GM19099 (cell line): ENCODE data around the gene PIGV.
A peak's percentile ranks its signal among the peaks of the same experiment; 100 is the strongest.

Source experiments
- POLR2A ChIP-seq: IDR thresholded peaks from 3 replicates; pipeline ENCODE4 v1.6.1; 2011; ENCODE audit warnings: low read depth; ENCODE audit not compliant: insufficient read length; ENCODE audit errors: extremely low read depth

Gene PIGV

GRCh38 chr1:26759531-26759930 lies 28.2 kb upstream of the PIGV start:
- no peak for TF ChIP-seq POLR2A

DNA sequence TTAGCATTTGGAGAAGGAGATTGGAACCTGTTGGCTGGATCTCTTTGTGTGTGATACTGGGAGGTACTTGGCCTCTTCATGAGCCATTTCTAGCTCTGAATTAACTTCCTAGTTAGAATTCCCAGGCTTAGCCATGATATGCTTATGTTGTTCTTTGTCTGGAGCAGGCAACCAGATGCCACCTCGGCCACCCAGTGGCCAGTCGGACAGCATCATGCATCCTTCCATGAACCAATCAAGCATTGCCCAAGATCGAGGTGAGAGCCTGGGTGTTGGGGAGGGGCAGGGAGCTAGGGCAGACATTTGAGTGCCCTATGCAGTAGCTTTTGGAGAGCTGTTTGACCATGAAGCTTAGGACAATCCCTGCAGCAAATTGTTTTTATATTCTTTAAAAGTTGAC lies 26.5 kb upstream of the PIGV start:
- TF ChIP-seq POLR2A: no peak

GRCh38 chr1:26767714-26768113 lies 20.0 kb upstream of the PIGV start:
- TF ChIP-seq POLR2A: no peak

GRCh38 chr1:26768755-26769154 lies 19.0 kb upstream of the PIGV start:
- no peak for TF ChIP-seq POLR2A

DNA sequence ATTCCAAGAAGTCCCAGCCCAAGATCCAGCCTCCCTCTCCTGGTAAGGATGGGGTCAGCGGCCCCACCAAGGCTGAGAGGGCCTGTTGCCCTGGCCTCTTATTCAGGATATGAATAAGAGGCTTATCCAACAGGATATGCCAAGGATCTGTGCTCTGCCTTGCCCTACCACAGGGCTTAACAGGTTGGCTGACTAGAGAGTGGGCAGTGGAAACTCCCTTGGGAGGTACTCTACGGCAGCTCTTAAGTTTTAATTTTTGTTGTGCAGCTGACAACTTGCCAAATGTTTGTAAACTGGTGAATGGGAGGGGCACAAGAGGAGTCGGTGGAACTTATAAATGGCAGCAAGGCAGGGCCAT lies 16.5 kb upstream of the PIGV start:
- no peak for TF ChIP-seq POLR2A

- no peak for TF ChIP-seq POLR2A
These were observed 16.0 kb upstream of the PIGV start for GRCh38 chr1:26771643-26772321.

DNA sequence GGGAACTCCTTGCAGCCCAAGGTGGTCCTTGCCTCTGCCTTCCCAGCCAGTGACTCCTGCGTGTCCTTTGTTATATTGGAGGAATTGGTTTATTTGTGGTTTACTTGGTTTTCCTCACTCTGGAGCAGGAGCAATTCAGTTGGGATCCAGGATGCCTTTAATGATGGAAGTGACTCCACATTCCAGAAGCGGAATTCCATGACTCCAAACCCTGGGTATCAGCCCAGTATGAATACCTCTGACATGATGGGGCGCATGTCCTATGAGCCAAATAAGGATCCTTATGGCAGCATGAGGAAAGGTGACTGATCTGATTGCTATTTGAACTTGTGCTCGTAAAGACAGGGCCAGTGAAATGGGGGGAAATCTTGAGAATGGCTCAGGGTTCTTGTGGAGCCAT lies 15.1 kb upstream of the PIGV start:
- TF ChIP-seq POLR2A: no peak

GRCh38 chr1:26774462-26774861 lies 13.3 kb upstream of the PIGV start:
- no peak for TF ChIP-seq POLR2A

- no peak for TF ChIP-seq POLR2A
These were observed 12.1 kb upstream of the PIGV start for GRCh38 chr1:26775666-26776065.

DNA sequence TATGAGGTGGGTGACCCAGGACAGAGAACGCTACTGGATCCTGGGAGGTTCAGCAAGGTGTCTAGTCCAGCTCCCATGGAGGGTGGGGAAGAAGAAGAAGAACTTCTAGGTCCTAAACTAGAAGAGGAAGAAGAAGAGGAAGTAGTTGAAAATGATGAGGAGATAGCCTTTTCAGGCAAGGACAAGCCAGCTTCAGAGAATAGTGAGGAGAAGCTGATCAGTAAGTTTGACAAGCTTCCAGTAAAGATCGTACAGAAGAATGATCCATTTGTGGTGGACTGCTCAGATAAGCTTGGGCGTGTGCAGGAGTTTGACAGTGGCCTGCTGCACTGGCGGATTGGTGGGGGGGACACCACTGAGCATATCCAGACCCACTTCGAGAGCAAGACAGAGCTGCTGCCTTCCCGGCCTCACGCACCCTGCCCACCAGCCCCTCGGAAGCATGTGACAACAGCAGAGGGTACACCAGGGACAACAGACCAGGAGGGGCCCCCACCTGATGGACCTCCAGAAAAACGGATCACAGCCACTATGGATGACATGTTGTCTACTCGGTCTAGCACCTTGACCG lies 8.6 kb upstream of the PIGV start:
- no peak for TF ChIP-seq POLR2A

GRCh38 chr1:26780344-26780957 lies 7.3 kb upstream of the PIGV start:
- TF ChIP-seq POLR2A: no peak

DNA sequence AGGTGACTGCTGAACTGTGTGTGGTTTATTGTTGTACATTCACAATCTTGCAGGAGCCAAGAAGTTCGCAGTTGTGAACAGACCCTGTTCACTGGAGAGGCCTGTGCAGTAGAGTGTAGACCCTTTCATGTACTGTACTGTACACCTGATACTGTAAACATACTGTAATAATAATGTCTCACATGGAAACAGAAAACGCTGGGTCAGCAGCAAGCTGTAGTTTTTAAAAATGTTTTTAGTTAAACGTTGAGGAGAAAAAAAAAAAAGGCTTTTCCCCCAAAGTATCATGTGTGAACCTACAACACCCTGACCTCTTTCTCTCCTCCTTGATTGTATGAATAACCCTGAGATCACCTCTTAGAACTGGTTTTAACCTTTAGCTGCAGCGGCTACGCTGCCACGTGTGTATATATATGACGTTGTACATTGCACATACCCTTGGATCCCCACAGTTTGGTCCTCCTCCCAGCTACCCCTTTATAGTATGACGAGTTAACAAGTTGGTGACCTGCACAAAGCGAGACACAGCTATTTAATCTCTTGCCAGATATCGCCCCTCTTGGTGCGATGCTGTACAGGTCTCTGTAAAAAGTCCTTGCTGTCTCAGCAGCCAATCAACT lies 6.4 kb upstream of the PIGV start:
- TF ChIP-seq POLR2A: no peak

GRCh38 chr1:26782521-26783212 lies 5.1 kb upstream of the PIGV start:
- peak; percentile 5 for TF ChIP-seq POLR2A

GRCh38 chr1:26783646-26784022 lies 4.1 kb upstream of the PIGV start:
- no peak for TF ChIP-seq POLR2A

DNA sequence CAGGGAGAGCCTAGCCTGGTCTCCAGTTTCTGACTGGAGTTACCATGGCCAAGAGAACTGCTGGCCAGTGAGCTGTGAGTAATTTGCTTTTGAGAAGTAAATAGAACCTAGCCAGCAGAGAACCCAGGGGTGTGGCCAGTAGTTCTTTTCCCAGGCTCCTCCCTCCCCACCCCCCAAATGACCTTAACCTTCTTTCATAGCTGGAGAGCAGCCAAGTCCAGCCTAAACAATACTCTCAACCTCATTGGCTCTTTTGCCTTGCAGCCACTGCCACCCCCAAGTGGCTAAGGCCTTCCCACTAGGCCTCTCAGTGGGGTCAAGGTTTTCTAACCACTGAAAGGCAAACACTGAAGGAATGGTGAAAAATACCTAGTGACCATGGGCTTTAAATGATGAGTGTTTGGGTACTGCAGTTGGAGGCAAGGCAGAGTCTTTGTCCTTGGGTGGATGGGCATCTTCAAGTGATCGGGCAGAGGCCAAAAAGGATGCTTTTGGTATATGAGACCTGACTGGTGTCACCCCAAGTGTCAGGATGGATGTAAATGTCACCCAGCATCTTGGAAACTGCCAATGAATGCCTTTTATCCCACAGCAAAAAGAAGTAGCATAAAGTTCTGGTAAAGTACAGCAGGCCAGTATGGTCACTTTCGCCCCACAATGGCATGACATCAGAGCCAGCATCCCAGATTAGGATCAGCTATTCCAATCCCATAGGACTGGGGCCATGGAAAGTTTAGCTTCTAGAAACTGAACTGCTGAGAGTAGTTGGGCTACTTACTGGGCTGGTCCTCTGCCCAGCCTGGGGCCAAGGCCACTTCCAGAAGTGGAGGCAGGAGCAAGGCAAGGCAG lies 3.5 kb upstream of the PIGV start:
- TF ChIP-seq POLR2A: peak; percentile 4
